WTC11 (cell line): ENCODE results near the gene MCRIP2.

Source experiments
- ESRRA ChIP-seq: sonication (generic); formaldehyde crosslinking; IDR thresholded peaks from 2 replicates; pipeline ENCODE4 v1.8.1; 2022; ENCODE audit warnings: mild to moderate bottlenecking, missing genetic modification reagents, borderline replicate concordance
- MAX ChIP-seq: sonication (generic); formaldehyde crosslinking; IDR thresholded peaks from 2 replicates; pipeline ENCODE4 v1.8.0; 2022; ENCODE audit warnings: mild to moderate bottlenecking, missing genetic modification reagents
- SMAD4 ChIP-seq: sonication (generic); formaldehyde crosslinking; IDR thresholded peaks from 2 replicates; pipeline ENCODE4 v1.8.0; 2022; ENCODE audit warnings: mild to moderate bottlenecking, missing genetic modification reagents
- ZNF263 ChIP-seq: sonication (generic); formaldehyde crosslinking; IDR thresholded peaks from 2 replicates; pipeline ENCODE4 v1.8.1; 2022; ENCODE audit warnings: low read depth, mild to moderate bottlenecking, moderate library complexity, missing genetic modification reagents
- ZNF416 ChIP-seq: fragments of 250-450 bp; sonication (Bioruptor Pico); IDR thresholded peaks from 2 replicates; pipeline ENCODE4 v1.9.0; 2021; ENCODE audit warnings: mild to moderate bottlenecking, inconsistent platforms
- ZNF671 ChIP-seq: fragments of 250-450 bp; sonication (Bioruptor Pico); IDR thresholded peaks from 2 replicates; pipeline ENCODE4 v1.8.0; 2021; ENCODE audit warnings: mild to moderate bottlenecking
- TF ChIP-seq, protein P1 (sequence below): fragments of 200-600 bp; IDR thresholded peaks from 2 replicates; pipeline ENCODE4 v1.8.0; 2022; ENCODE audit warnings: antibody characterized with exemption
- TF ChIP-seq, protein P2 (sequence below): sonication (generic); formaldehyde crosslinking; IDR thresholded peaks from 2 replicates; pipeline ENCODE4 v1.8.1; 2022; ENCODE audit warnings: missing genetic modification reagents, borderline replicate concordance
- TF ChIP-seq, protein P3 (sequence below): fragments of 250-450 bp; sonication (Bioruptor Pico); IDR thresholded peaks from 2 replicates; pipeline ENCODE4 v2.1.2; 2022; ENCODE audit warnings: mild to moderate bottlenecking, moderate library complexity
- TF ChIP-seq, protein P4 (sequence below): fragments of 250-450 bp; sonication (Bioruptor Pico); conservative IDR thresholded peaks from 2 replicates; pipeline ENCODE4 v1.9.0; 2021; ENCODE audit warnings: mild to moderate bottlenecking

GRCh38 chr16:633336-634050, 8.1 kb upstream of the MCRIP2 start:
- TF ChIP-seq, protein P1, sequence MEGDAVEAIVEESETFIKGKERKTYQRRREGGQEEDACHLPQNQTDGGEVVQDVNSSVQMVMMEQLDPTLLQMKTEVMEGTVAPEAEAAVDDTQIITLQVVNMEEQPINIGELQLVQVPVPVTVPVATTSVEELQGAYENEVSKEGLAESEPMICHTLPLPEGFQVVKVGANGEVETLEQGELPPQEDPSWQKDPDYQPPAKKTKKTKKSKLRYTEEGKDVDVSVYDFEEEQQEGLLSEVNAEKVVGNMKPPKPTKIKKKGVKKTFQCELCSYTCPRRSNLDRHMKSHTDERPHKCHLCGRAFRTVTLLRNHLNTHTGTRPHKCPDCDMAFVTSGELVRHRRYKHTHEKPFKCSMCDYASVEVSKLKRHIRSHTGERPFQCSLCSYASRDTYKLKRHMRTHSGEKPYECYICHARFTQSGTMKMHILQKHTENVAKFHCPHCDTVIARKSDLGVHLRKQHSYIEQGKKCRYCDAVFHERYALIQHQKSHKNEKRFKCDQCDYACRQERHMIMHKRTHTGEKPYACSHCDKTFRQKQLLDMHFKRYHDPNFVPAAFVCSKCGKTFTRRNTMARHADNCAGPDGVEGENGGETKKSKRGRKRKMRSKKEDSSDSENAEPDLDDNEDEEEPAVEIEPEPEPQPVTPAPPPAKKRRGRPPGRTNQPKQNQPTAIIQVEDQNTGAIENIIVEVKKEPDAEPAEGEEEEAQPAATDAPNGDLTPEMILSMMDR, result no peak
- TF ChIP-seq, protein P2, sequence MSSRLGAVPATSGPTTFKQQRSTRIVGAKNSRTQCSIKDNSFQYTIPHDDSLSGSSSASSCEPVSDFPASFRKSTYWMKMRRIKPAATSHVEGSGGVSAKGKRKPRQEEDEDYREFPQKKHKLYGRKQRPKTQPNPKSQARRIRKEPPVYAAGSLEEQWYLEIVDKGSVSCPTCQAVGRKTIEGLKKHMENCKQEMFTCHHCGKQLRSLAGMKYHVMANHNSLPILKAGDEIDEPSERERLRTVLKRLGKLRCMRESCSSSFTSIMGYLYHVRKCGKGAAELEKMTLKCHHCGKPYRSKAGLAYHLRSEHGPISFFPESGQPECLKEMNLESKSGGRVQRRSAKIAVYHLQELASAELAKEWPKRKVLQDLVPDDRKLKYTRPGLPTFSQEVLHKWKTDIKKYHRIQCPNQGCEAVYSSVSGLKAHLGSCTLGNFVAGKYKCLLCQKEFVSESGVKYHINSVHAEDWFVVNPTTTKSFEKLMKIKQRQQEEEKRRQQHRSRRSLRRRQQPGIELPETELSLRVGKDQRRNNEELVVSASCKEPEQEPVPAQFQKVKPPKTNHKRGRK (CRISPR knock-in tag), result no peak
- TF ChIP-seq SMAD4 (CRISPR knock-in tag) (no peak), ESRRA (no peak), ZNF671 (CRISPR knock-in tag) (no peak), ZNF263 (CRISPR knock-in tag) (no peak), ZNF416 (CRISPR knock-in tag) (no peak), MAX (CRISPR knock-in tag) (no peak)
- TF ChIP-seq, protein P3, sequence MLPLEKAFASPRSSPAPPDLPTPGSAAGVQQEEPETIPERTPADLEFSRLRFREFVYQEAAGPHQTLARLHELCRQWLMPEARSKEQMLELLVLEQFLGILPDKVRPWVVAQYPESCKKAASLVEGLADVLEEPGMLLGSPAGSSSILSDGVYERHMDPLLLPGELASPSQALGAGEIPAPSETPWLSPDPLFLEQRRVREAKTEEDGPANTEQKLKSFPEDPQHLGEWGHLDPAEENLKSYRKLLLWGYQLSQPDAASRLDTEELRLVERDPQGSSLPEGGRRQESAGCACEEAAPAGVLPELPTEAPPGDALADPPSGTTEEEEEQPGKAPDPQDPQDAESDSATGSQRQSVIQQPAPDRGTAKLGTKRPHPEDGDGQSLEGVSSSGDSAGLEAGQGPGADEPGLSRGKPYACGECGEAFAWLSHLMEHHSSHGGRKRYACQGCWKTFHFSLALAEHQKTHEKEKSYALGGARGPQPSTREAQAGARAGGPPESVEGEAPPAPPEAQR, result no peak
- TF ChIP-seq, protein P4, sequence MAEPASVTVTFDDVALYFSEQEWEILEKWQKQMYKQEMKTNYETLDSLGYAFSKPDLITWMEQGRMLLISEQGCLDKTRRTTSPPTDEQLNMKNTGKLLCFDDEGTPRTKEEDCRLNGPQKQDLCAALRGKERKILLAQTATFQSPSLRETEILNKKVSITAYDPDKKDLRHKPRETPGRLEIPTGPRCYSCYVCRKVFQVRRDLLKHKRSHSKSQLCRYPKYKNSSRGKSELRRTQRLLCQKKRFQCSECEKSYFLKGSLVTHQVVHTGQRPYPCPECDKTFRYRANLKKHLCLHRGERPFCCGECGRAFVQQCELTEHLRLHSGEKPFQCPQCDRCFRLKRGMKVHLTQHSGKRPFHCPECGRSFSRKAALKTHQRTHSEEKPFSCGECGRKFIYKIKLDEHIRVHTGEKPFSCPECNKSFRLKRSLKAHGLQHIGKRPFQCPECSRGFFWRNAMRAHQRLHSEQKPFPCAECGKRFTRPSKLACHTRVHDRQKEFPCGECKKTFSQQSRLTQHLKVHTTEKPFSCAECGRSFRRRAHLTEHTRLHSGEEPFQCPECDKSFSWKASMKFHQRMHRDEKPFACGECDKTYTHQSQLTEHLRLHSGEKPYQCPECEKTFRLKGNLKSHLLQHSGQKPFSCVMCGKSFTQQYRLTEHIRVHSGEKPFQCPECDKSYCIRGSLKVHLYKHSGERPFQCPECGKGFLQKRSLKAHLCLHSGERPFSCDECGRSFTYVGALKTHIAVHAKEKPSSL, result no peak
